HEK293T (cell line): ENCODE measurements around the gene RC3H1.

Experiments used
- BHLHE40 ChIP-seq: fragments of 450-650 bp; IDR thresholded peaks from 2 replicates; pipeline ENCODE4 v1.6.1; 2016; ENCODE audit warnings: mild to moderate bottlenecking, moderate library complexity, borderline replicate concordance
- FOXA1 ChIP-seq: fragments of 450-650 bp; IDR thresholded peaks from 2 replicates; pipeline ENCODE4 v1.6.1; 2016; ENCODE audit warnings: mild to moderate bottlenecking

DNA sequence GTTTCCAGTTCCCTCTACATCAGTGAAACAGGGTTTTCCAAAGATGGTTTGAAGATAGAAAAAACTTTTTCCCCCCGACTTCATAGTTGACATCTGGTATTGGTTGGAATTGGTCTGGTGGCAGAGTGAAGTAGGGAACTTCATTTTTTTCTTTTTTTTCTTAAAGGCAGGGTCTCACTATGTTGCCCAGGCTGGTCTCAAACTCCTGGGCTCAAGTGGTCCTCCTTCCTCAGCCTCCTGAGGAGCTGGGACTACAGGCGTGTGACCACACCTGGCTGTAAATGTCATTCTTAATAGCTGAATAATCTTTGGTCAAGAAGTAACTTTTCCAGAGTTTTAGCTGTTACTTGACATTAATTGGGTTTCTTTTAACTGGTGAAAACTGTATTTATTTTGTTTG, 132.3 kb downstream of the RC3H1 start:
- TF ChIP-seq FOXA1 (no peak), BHLHE40 (no peak)
